Stimulated activated CD8-positive, alpha-beta memory T cell treated with anti-CD3 and anti-CD28 coated beads, Interleukin-2, amount 100 ng/mL, for 1 hour (primary cell): Measurements from ENCODE around the gene ELOVL1.

Experiments
- DNase-seq, 2 donors: peaks; one replicate each; pipeline ENCODE4 v3.0.0-alpha.2; 2020; ENCODE audit warnings: low read depth in 2 of 2

The ELOVL1 gene

GRCh38 chr1:43327549-43328292, 40.1 kb downstream of the ELOVL1 start:
- DNase-seq = no peak

GRCh38 chr1:43325381-43325780, 42.4 kb downstream of the ELOVL1 start:
- DNase-seq = no peak

GRCh38 chr1:43324810-43325209, 43.0 kb downstream of the ELOVL1 start:
- no peak for DNase-seq

GRCh38 chr1:43322506-43322905, 45.3 kb downstream of the ELOVL1 start:
- no peak for DNase-seq

GRCh38 chr1:43321331-43321891, 46.4 kb downstream of the ELOVL1 start:
- DNase-seq = no peak

- DNase-seq = no peak
These were observed 48.0 kb downstream of the ELOVL1 start for GRCh38 chr1:43319766-43320165.

- DNase-seq = no peak
These were observed 48.5 kb downstream of the ELOVL1 start for GRCh38 chr1:43319288-43319687.

- no peak for DNase-seq
These were observed 49.0 kb downstream of the ELOVL1 start for GRCh38 chr1:43318831-43319230.

- no peak for DNase-seq
These were observed 49.9 kb downstream of the ELOVL1 start for GRCh38 chr1:43317817-43318471.

- no peak for DNase-seq
These were observed 50.9 kb downstream of the ELOVL1 start for GRCh38 chr1:43316738-43317520.

GRCh38 chr1:43315963-43316737, 51.7 kb downstream of the ELOVL1 start:
- DNase-seq = no peak

- no peak for DNase-seq
These were observed 52.3 kb downstream of the ELOVL1 start for GRCh38 chr1:43315481-43315880.

GRCh38 chr1:43314233-43314632, 53.6 kb downstream of the ELOVL1 start:
- DNase-seq = no peak

- DNase-seq = no peak
These were observed 54.0 kb downstream of the ELOVL1 start for GRCh38 chr1:43313771-43314170.
